Heart left ventricle (tissue), 16 donors: ENCODE results near the gene BAZ1B. TPM values are rescaled to one million over a fixed set of nuclear protein-coding genes. Genes with fewer than 3 reads are reported as not detected.
A peak's percentile ranks its signal among the peaks of the same experiment; 100 is the strongest.
"Not testable (repeated sequence)": the region's sequence is repeated elsewhere in the genome, so short reads cannot be mapped to it uniquely, and the experiment has no call there.

Experiments used
- ATAC-seq, 4 donors: fragments of 200-7000 bp; cut with Tn5 transposase; one replicate each; pipeline ENCODE4 v1.9.1; 2020 to 2022; ENCODE audit warnings: moderate library complexity in 4 of 4, mild to moderate bottlenecking in 3 of 4, moderate number of reproducible peaks in 1 of 4
- DNase-seq, 5 donors: peaks; one replicate each; pipeline ENCODE4 v3.0.0-alpha.2; 2020
- H3K27ac ChIP-seq, 12 donors: fragments of 200-600 bp; sonication (generic) in 4 of 12; one replicate each; pipeline versions ENCODE4 v1.5.0 to v1.8.0; 2016 to 2022; ENCODE audit warnings: mild to moderate bottlenecking in 2 of 12
- H3K27me3 ChIP-seq, 9 donors: fragments of 200-600 bp; sonication (generic) in 2 of 9; one replicate each; pipeline versions ENCODE4 v1.5.1 to v1.8.0; 2016 to 2022; ENCODE audit warnings: mild to moderate bottlenecking in 3 of 9
- H3K36me3 ChIP-seq, 9 donors: fragments of 200-600 bp; sonication (generic) in 2 of 9; one replicate each; pipeline versions ENCODE4 v1.5.0 to v1.8.0; 2018 to 2022; ENCODE audit warnings: mild to moderate bottlenecking in 2 of 9
- H3K4me1 ChIP-seq, 12 donors: fragments of 200-600 bp; sonication (generic) in 4 of 12; one replicate each; pipeline versions ENCODE4 v1.5.0 to v1.8.0; 2016 to 2022; ENCODE audit warnings: mild to moderate bottlenecking in 3 of 12
- H3K4me3 ChIP-seq, 12 donors: fragments of 200-600 bp; sonication (generic) in 4 of 12; one replicate each; pipeline versions ENCODE4 v1.5.0 to v1.8.0; 2017 to 2022; ENCODE audit warnings: mild to moderate bottlenecking in 9 of 12, moderate library complexity in 4 of 12
- H3K9me3 ChIP-seq, 12 donors: fragments of 200-600 bp; sonication (generic) in 4 of 12; one replicate each; pipeline versions ENCODE4 v1.5.0 to v1.8.0; 2016 to 2022; ENCODE audit warnings: mild to moderate bottlenecking in 1 of 12
- POLR2A ChIP-seq, 2 donors: fragments of 450-650 bp; IDR thresholded peaks; one replicate each; pipeline ENCODE4 v1.6.1; 2017; ENCODE audit warnings: antibody characterized with exemption in 2 of 2, mild to moderate bottlenecking in 2 of 2, moderate library complexity in 2 of 2
- WGBS, 4 donors: extraction: QIAGEN DNeasy Blood & Tissue Kit in 2 of 4; methylation state at CpG; one replicate each; pipeline versions ENCODE4 v1.1.5 to v1.1.7; 2013 to 2018; 5-methylcytosine and 5-hydroxymethylcytosine counted together
- intact Hi-C, 10 donors: fragments of 100-400 bp; cut with DNase I; formaldehyde crosslinking; loops; one replicate each; pipeline versions ENCODE4 v1.11.1 to v1.14.2; 2022
- polyA plus RNA-seq, 2 donors: library from polyadenylated mRNA; stranded (reverse); fragments of 200-250 nt; gene quantifications; one replicate each; pipeline ENCODE4 v1.2.3, GENCODE V29; 2013
- total RNA-seq, 9 donors: library from RNA; depleted of rRNA in 2 of 9; stranded (reverse); fragments of >200 nt in 2 of 9; fragmentation: NEBNext Ultra II Directional in 3 of 9; extraction: Animal tissue kit (Norgen Biotek cat#: 25700) in 3 of 9; gene quantifications; one replicate each; pipeline versions ENCODE4 v1.1.0 to v1.2.4, GENCODE V29; 2016 to 2023
- TF ChIP-seq, protein P1 (sequence below), 12 donors: fragments of 200-600 bp; sonication (generic) in 4 of 12; IDR thresholded peaks; one replicate each; pipeline versions ENCODE4 v1.5.0 to v1.8.0; 2018 to 2022; ENCODE audit warnings: antibody characterized with exemption in 12 of 12, mild to moderate bottlenecking in 5 of 12
- donor health status: ischemic (EF 13 %, LVEDD 7.1; RV severe dilation, severe dysfunction).
- donor health status: healthy with polysubstance abuse.
- donor health status: DM: no; HTN: yes; CAD: no.
- donor health status: DM: no; HTN: no; CAD: no.
- donor health status: ischemic (EF 25% LVEDD 6.9; RV normal size, moderate dysfunction).
- donor health status: ischemic (EF 25% LVEDD 5.7; RV mildly dilated, moderate dysfunction).
- donor health status: healthy.
- donor health status: DM: yes; HTN: yes; CAD: no.
- donor health status: ischemic (EF 35%, LVEDD 5.7; RV mildly dilated, moderate dysfunction).
- donor health status: nonischemic (EF 11% LVEDD 7.7; RV severe dilation, severe dysfunction).
- donor health status: DM: yes; HTN: yes; CAD: no.
- donor health status: PGD.
- donor health status: ischemic (EF 29% LVEDD 5.4; RV normal size, mild dysfunction).
- donor health status: nonischemic (EF 23%, LVEDD 6.1; RV moderate dilation, normal function).

The BAZ1B gene
- total and polyA plus RNA-seq, 11 donors, result 19.0 to 45.0 (median 37.4) TPM

DNA sequence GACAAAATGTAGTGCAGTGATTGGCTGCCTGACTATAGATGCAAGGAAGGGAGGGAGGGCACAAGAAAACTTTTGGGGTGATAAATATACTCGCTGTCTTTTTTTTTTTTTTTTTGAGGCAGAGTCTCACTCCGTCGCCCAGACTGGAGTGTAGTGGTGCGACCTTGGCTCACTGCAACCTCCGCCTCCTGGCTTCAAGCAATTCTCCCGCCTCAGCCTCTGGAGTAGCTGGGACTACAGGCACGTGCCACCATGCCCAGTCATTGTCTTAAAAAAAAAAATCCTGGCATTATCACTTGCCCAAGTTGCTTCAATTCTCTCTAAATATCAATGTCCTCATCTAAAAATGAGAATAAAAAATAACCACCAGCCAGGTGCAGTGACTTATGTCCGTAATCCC, 96.1 kb downstream of the BAZ1B start:
- intact Hi-C loops, result no loop called here
- Histone ChIP-seq H3K4me3 (no peak overlapping the region), H3K4me1 (peaks cover 0 to 13% (median 4%) of the 10 kb centered on the region in 12 donors), H3K27me3 (peaks cover 0 to 18% (median 0%) of the 10 kb centered on the region in 9 donors), H3K36me3 (no peaks in the 10 kb centered on the region), H3K9me3 (no peaks in the 10 kb centered on the region), H3K27ac (no peak overlapping the region)
- no peak for TF ChIP-seq POLR2A (IDR thresholded peaks at IDR 0.05)
- TF ChIP-seq, protein P1, sequence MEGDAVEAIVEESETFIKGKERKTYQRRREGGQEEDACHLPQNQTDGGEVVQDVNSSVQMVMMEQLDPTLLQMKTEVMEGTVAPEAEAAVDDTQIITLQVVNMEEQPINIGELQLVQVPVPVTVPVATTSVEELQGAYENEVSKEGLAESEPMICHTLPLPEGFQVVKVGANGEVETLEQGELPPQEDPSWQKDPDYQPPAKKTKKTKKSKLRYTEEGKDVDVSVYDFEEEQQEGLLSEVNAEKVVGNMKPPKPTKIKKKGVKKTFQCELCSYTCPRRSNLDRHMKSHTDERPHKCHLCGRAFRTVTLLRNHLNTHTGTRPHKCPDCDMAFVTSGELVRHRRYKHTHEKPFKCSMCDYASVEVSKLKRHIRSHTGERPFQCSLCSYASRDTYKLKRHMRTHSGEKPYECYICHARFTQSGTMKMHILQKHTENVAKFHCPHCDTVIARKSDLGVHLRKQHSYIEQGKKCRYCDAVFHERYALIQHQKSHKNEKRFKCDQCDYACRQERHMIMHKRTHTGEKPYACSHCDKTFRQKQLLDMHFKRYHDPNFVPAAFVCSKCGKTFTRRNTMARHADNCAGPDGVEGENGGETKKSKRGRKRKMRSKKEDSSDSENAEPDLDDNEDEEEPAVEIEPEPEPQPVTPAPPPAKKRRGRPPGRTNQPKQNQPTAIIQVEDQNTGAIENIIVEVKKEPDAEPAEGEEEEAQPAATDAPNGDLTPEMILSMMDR (IDR thresholded peaks at IDR 0.05), result no peak
- DNase-seq (no peak), ATAC-seq (no peak)
- 92 to 95% (median 94%) methylated on average over 8 of the region's 8 CpGs for WGBS, 4 donors

DNA sequence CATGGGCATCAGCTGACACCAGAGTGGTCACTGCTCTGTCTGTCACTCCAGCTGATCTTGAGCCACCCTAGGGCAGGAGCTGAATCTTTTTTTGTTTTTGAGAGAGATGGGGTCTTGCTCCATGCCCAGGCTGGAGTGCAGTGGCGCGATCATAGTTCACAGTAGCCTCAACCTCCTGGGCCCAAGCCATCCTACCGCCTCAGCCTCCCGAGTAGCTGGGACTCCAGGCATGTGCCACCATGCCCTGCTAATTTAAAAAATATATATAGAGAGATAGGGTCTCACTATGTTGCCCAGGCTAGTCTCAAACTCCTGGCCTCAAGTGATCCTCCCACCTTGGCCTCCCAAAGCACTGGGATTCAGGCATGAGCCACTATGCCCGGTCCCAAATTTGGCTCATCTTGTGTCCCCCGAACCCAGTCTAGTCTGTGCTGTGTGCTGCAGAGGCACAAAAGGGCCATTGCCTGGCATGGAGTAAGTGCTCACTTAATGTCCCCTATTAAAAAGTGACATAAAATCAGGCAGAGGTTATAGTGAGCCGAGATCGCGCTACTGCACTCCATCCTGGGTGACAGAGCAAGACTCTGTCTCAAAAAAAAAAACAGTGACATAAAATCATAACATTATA, 96.6 kb downstream of the BAZ1B start:
- DNase-seq, result peak in 1 of 5 donors; percentile 33
- intact Hi-C loops, result no loop called here
- Histone ChIP-seq H3K27me3 (peaks cover 0 to 13% (median 0%) of the 10 kb centered on the region in 9 donors), H3K9me3 (no peaks in the 10 kb centered on the region), H3K4me1 (peaks cover 0 to 13% (median 4%) of the 10 kb centered on the region in 12 donors), H3K4me3 (no peak overlapping the region), H3K27ac (no peak overlapping the region), H3K36me3 (no peaks in the 10 kb centered on the region)
- no peak for ATAC-seq
- TF ChIP-seq, protein P1 (IDR thresholded peaks at IDR 0.05), result no peak
- no peak for TF ChIP-seq POLR2A (IDR thresholded peaks at IDR 0.05)
- 93 to 97% (median 96%) methylated on average over 9 of the region's 9 CpGs for WGBS, 4 donors

DNA sequence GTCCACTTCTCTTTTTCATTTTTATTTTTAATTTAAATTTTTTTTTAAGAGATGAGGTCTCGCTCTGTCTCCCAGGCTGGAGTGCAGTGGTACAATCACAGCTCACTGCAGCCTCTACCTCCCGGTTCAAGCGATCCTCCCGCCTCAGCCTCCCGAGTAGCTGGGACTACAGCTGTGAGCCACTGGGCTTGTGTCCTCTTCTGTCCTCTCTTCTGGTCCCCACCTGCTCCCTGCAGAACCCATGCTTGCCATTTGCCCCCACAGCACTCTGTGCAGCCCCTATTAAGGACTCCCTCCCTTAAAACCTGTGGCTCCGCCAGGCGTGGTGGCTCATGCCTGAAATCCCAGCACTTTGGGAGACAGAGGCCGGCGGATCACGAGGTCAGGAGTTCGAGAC, 97.6 kb downstream of the BAZ1B start:
- H3K36me3 ChIP-seq, result no peaks in the 10 kb centered on the region
- peaks cover 0 to 12% (median 0%) of the 10 kb centered on the region in 9 donors for H3K27me3 ChIP-seq
- WGBS, 4 donors, result 87 to 91% (median 89%) methylated on average over 11 of the region's 11 CpGs
- intact Hi-C loops, result no loop called here
- H3K27ac ChIP-seq, result peak overlapping the region in 3 of 12 donors; percentile 39 to 71 (median 61)
- no peak for ATAC-seq
- no peak for DNase-seq
- peak overlapping the region in 10 of 12 donors; percentile 16 to 58 (median 45) for H3K4me3 ChIP-seq
- no peak for TF ChIP-seq POLR2A (IDR thresholded peaks at IDR 0.05)
- TF ChIP-seq, protein P1 (IDR thresholded peaks at IDR 0.05), result no peak
- H3K9me3 ChIP-seq, result no peaks in the 10 kb centered on the region
- H3K4me1 ChIP-seq, result peaks cover 0 to 13% (median 4%) of the 10 kb centered on the region in 12 donors

DNA sequence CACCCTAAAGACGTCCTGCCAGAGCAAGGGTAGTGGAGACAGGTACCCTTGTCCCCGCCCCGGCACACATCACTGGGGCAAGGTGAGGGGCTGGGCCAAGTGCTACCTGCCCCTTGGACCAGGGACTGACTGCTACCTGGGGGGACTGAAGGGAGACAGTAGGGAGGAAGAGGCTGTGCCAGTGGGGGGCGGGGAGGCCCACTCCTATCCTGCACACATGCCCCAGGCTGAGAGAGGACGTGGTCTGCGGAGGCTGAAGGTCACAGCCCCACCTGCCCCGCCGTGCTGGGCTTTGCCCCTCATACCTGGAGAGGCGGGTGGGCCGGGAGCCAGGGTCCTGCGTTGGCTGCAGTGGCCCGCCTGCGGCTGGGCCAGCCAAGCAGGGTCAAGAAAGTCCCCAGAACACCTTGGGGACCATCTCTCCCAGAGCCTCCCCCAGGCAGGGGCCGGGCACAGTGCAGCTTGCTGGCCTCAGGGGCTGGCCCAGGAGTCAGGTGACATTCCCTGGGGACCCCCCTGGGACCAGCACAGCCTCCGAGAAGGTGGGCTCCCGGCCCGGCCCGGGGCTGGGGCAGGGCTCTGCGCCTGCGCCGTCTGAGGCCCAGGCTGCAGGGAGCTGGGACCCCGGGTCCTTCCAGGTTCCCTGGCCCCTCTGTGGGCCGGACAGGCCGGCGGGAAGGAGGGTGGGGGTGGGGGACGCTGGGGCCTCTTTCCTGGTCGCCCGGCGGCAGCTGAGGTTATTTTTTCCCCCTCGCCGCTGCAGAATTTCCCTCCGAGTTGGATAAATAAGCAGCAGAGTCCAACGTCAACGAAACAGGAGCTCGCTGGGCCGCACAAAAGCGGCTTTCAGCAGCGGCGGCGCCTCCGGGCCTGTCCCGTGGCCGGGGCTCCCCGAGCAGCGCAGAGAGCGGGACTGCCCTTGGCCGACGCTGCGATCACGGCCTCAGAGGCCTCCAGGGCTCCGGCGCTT, 98.3 kb downstream of the BAZ1B start:
- peaks cover 0 to 5% (median 0%) of the 10 kb centered on the region in 9 donors for H3K27me3 ChIP-seq
- TF ChIP-seq, protein P1 (IDR thresholded peaks at IDR 0.05), result no peak
- TF ChIP-seq POLR2A (IDR thresholded peaks at IDR 0.05), result no peak
- peaks cover 0 to 13% (median 4%) of the 10 kb centered on the region in 12 donors for H3K4me1 ChIP-seq
- 20 to 28% (median 25%) methylated on average over 30 to 52 of the region's 52 CpGs for WGBS, 4 donors
- peak in 3 of 4 donors; percentile 57 to 70 (median 70) for ATAC-seq
- intact Hi-C loops, result no loop called here
- peak overlapping the region in 11 of 12 donors; percentile 16 to 58 (median 43) for H3K4me3 ChIP-seq
- DNase-seq, result no peak
- H3K36me3 ChIP-seq, result no peaks in the 10 kb centered on the region
- H3K9me3 ChIP-seq, result no peaks in the 10 kb centered on the region
- peak overlapping the region in 3 of 12 donors; percentile 39 to 71 (median 61) for H3K27ac ChIP-seq

DNA sequence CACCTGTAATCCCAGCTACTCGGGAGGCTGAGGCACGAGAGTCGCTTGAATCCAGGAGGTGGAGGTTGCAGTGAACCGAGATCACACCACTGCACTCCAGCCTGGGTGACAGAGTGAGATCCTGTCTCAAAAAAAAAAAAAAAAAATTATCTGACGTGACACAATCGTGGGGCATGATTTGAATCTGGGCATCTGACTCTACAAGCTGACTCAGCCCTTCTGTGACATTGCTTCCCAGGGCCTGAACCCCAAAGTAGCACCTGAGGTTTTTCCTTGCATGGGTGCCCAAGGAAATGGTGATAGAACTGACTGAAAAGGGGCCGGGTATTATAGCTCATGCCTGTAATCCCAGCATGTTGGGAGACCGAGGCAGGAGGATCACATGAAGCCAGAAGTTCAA, 101.5 kb downstream of the BAZ1B start:
- ATAC-seq, H3K9me3 ChIP-seq, H3K27ac ChIP-seq, H3K27me3 ChIP-seq, DNase-seq, intact Hi-C loops, H3K4me3 ChIP-seq, H3K36me3 ChIP-seq: not testable (repeated sequence)
- WGBS, 4 donors, result 71 to 76% (median 72%) methylated on average over 8 of the region's 8 CpGs
- H3K4me1 ChIP-seq, result peaks cover 0 to 13% (median 4%) of the 10 kb centered on the region in 12 donors

DNA sequence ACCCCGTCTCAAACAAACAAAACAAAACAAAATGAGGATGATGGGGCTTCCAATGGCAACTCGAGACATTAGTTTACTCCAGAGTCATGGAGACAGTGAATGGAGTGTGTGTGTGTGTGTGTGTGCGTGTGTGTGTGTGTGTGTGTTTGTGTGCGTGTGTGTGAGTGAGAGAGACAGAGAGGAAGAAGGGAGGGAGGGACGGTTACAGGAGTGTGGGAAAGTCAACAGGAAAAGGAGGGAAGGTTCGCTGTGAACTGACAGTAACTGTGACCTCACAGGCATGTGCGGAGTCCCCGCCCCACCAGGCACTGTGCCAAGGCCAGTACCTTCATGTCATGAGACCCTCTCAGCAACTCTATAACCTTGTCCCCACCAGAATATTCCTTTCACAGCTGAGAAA, 102.1 kb downstream of the BAZ1B start:
- DNase-seq, H3K36me3 ChIP-seq, H3K27ac ChIP-seq, intact Hi-C loops, H3K27me3 ChIP-seq, H3K4me3 ChIP-seq, H3K9me3 ChIP-seq: not testable (repeated sequence)
- H3K4me1 ChIP-seq, result peaks cover 0 to 13% (median 4%) of the 10 kb centered on the region in 12 donors
- peak in 1 of 4 donors; percentile 36 for ATAC-seq
- WGBS, 4 donors, result 22 to 25% (median 23%) methylated on average over 8 of the region's 8 CpGs
